Stimulated activated CD4-positive, alpha-beta T cell treated with anti-CD3 and anti-CD28 coated beads, Interleukin-1b, Interleukin-23, amount 100 ng/mL, for 4 hours (primary cell): Measurements from ENCODE around the gene NR2C2.

Experiments
- DNase-seq, 2 donors: peaks; one replicate each; pipeline ENCODE4 v3.0.0-alpha.2; 2020; ENCODE audit warnings: low read depth in 2 of 2

Gene NR2C2

DNA sequence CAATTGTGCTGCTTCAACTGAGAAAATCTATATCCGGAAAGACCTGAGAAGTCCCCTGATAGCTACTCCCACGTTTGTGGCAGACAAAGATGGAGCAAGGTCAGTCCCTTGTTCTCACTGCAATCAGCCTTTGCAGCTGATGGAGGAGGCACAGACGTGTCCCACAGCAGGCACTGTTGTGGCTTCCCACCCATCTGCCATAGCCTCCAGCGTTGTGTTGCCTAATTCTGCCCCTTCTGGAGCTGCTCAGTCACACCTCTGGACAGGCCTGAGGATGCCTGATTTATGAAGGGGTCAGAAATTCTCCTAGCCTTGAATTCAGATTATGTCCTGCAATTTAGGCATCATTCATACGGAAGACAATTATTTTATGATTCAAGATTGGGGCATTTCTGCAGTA, 75.9 kb downstream of the NR2C2 start:
- no peak for DNase-seq

DNA sequence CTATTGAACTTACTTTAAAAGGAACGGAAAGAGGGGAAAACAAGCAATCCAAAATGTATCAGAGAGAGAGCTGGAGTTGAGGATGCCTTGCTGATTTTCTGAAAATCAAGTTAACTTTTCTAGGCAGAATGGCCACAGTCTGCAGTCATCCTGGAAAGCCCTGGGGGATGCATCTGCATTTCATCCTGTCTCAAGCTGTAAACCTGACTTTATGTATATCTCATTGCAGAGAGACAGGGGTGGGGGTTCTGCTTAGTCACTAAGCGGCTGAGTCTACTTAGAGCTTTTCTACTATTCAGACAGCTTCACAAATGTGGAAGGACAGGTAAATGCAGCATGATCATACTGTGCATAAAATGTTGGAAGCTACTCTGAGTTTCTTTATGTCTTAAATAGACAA, 76.3 kb downstream of the NR2C2 start:
- no peak for DNase-seq

DNA sequence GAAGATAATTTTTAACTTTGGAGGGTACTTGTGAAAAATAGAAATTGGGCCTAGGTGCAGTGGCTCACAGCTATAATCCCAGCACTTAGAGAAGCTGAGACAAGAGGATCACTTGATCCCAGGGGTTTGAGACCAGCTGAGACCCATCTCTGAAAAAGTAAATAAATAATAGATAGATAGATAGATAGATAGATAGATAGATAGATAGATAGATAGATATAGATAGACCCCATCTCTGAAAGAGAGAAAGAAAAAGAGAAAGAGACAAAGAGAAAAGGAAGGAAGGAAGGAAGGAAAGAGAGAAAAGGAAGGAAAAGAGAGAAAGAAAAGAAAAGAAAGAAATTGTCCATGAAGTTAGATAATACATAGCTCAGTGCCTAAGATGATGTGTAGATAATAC, 82.2 kb downstream of the NR2C2 start:
- no peak for DNase-seq

DNA sequence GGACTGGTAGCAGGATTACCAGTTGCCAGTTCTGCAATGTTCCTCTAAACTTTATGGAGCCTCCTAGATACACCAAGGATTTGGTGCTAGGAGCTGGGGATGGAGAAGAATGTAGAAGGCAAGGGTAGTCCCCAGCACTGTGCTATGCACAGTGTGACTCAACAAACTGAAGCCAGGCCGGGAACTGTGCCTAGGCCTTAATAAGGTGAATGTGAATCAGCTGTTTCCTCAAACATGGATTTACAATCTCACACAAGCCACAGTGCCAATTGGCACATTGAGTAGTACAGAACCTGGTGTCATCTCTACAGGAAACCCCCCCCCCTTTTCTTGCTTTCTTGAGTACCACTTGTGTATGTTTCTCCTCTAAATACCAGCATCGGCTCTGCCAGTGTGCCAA, 85.3 kb downstream of the NR2C2 start:
- no peak for DNase-seq

DNA sequence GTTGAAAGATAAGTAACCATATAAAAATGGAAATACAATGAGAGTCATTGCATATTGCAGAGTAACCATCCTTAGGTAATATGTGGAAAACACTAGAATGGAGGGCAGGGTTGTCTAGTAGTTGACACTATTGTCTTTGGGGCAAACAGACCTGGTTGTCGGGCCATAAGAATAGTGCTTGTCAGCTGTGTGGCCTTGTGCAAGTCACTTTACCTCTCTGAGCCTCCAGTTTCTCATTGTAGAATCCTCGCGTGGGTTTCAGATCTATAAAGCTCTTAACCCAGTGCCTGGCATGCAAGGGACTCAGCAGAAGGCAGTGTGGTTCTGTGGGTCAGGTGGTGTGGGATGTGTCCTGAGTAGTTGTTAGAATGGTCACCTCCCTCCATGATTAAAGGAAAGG, 85.7 kb downstream of the NR2C2 start:
- DNase-seq = no peak

DNA sequence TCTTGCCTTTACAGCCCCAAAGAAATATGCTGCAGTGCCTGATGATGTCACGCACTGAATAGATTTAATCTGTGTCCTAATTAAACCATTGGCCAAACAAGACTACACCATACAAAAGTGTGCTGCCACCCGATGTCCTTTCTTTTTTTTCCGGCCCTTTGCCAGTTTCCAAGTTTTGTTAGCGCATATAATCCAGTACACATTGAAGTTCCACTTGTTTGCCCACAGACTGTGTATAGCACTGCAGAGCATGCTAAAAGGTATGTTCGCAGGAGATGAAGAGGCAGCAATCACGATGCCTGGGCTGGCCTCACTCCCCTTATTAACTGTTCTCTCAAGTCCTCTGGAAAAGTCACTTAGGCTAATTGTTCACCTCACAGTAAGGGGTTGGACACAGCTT, 90.9 kb downstream of the NR2C2 start:
- no peak for DNase-seq

DNA sequence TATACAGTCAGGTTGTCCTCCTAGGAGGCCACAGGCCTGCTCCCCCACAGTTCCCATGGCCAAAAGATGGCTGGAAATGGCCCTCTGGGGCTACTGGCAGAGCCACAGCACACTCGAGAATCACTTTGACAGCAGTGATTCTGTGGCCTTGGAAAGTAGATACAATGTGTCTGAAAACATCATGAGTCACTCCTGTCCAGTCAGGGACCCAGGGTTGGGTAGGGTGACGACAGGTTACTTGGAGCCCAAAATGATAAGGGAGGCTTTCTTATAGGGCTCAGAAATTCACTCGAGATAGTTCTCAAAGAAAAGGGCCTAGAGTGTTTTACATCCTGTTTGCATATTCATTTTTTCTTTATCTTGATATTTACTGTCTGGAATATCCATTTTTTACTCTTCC, 93.5 kb downstream of the NR2C2 start:
- DNase-seq = no peak

DNA sequence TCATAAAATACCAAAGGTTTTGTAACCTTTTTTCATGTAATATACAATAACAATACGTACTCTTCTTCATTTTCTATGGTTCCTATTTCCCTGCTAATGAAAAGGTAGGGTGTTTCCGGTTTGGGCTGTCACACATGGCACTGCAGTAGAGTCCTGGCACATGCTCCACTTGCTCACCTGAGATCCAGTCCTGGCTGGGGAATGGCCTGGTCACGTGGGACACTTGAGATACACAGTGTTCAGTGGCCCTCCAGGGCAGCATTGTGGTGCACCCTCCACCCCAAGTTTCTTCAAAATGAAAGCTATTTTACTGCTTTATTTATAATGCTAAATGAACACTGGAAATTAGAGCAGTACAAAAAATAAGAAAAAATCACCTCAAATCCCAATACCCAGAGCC, 94.6 kb downstream of the NR2C2 start:
- DNase-seq = no peak

DNA sequence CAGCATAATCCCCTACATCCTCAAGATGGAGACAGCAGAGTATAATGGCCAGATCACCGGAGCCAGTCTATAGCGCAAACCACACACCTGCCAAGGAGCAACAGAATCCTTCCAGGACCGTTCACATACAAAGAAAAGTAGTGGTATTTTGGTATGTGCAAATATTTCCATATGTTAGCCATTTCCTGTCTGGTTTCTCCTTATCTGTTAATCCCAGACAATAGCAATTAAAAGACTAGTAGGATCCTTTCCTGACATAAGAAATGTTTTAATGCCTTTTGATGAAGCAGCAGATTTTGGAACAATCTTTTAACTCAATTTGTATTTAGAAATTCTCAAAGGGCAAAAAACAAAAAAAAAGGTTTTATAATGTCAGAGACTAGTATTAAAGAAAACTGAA, 95.6 kb downstream of the NR2C2 start:
- no peak for DNase-seq

DNA sequence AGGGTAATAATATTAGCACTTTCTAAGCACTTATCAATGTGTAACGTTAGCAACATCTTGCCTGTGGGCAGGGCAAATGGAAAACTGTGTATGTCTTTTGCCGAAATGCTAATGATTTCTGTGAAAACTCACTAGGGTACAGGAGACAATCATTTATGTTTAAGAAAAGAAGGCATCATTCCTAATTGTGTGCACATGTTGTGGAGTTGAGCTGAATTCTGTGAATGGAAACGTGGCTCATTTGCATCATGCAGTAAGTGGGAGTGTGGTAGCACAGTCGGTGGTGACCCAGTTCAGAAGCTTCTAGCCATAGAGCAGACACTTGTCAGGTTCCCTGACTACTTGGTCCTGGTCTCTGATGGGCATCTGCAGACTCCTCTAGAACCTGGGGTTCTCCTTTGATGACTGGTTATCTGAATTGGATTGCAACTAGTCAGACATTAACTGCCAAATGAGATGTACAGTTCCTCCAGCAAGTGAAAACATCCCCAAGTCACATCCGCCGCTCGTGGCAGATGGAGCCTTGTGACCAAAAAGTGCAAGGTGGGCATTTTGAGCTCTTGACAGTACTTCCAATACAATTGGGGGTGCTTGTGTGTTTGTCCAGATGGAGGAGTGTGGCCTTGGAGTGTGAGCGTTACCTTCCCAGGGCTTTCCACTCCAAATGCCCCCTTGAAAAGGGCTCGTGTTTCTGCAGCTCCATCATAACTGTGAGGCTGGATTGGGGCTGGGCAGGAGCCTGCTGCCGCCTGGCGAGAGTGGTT, 96.2 kb downstream of the NR2C2 start:
- DNase-seq = no peak

DNA sequence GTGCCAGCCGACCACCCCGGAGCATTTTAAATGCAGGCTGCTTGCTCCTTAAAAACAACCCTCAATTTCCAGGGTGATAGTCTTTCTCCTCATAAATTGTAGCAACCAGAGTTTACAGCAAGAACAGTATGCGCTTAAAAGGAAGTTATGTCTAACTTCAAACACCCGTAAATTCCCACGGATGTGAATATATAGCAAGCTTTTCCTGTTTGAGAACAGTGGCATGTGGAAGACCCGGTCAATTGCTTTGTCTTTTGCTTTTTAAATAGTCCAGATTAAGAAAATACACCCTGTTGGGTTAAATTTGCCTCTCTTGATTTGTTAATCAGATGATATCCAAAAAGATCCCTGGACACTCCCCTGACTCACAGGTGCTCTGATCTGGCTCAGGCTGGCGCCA, 96.9 kb downstream of the NR2C2 start:
- no peak for DNase-seq

DNA sequence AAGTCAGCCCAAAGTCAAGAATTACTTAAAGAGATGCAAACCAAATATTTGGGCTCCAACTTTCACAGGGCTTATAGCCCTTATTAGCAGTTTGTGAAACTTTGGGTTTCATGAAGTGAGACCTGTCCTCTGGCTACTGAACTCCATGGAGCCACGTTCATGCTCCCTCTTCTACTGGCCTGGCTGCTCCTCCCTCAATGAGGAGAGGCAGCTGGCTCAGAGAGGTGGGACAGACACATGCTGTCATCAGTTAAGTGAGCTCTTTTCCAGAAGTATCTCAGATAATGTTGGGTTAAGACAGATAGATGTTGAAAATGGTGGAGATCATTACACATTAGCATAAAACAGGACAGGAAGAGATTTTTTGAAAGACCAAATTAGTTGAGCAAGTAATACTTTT, 98.3 kb downstream of the NR2C2 start:
- no peak for DNase-seq

DNA sequence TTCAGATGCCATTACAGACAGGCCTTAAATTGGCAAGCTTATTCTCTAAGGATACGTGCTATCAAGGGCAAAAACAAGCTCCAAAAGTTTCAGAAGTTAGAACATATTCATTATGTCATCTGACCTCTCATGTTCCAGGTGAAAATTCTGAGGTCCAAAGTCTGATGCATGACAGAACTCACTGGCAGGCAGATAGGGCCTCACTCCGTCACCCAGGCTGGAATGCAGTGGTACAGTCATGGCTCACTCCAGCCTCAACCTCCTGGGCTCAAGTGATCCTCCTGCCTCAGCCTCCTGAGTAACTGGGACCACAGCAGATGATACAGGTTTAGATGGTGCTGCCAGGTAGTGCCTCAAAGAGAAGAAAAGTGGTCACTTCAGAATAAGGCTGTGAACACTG, 102.2 kb downstream of the NR2C2 start:
- no peak for DNase-seq

DNA sequence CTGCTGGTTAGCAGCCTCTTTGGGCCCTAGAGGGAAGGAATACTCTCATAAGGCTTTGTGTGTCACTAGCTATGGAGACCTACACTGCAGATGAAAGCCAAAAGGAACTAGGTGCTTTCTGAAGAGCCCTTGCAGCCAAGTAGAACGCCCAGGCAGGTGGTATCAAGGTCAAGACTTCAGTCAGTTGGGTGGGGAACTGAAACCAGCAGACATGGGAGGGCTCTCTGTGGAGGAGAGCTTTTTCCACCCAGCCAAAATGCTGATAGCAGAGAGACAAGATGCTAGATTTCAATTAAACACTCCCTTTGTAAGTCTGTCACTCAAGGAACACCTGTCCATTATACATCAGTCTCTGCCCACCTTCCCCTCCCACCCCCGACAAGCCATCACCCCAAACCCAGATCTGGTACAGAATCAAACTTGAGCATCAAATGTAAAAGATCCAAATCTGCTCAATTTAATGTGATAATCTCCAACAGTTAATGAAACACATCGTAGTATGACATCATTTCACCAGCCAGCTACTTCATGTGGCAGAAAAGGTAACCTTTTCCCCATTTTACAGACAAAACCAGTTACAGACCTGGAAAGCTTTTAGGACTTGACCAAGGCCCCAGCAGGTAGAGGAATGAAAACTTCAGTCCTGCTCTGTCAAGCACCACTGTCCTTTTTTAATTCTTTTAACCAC, 103.2 kb downstream of the NR2C2 start:
- DNase-seq = no peak

DNA sequence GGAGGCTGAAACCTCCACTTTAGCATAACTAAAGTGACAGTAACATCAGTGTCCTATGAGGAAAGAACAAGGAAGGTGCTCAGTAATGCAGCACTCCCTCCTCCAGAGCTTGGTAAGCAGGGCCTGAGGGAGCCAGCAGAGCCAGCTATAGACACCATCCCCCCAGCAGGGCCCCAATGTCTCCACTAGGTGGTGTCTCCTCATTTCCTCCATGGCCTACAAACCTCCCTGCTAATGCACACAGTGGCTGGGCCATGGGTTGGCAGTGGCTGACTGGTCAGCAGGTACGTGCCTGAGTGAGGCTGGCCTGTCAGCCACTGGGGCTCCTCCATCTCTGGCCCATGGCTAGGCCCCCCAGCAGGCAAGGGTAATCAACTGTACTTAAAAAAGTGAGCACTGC, 104.1 kb downstream of the NR2C2 start:
- DNase-seq = peak; percentile 22 to 26

DNA sequence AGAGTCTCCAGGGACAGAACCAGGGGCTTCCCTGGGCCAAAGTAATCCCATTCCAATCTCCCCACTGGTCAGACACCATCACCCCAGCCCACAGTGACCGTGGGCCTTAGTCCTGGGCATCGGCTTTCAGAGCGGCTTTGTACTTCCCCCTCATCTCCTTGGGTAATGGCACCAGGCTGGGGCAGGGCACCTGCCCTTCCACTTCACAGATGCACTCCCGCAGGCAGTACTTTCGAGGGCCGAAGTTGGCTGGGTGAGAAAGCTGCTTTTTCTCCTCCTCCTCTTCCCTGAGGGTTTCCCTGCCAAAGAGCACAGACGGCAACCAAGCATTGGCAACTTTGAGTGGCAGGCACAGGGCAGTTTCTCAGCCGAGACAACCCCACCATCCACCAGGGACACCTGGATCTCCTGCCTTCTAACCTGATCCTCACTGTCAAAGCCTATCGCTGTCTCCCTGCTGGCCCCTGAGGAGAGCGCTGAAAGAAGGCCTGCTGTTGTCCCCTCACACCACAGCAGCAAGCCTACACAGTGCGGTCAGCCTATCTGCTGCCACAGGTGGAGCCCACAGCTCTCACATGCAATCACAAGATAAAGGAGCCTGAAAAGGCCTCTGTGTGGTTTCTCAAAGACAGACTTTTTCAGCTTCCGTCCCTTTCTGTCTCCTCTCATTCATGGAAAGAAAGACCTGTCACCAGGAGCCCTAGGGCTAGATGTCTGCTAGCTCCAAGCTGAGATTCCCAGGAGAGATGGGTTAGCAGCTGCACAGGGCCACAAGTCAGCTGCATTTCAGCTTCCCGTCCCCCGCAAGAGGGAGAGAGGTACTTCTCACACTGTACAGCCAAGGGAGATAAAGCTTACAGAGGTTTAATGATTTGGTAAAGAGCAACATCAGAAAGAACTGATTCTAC, 105.2 kb downstream of the NR2C2 start:
- no peak for DNase-seq

DNA sequence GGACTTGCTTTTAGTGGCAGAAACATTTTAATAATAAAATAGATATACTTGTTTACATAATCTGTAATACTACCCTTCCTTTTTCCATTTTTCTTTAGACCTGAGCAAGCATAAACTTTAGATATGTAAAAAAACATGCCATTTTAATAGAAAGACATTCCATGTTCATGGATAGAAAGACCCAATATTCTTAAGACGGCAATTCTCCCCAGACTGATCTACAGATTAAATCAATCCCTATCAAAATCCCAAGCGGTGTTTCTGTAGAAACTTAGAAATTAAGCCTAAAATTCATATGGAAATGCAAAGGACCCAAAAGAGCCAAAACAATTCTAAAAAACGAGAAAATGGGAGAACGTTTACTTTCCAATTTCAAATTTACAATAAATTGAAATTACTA, 106.2 kb downstream of the NR2C2 start:
- no peak for DNase-seq

DNA sequence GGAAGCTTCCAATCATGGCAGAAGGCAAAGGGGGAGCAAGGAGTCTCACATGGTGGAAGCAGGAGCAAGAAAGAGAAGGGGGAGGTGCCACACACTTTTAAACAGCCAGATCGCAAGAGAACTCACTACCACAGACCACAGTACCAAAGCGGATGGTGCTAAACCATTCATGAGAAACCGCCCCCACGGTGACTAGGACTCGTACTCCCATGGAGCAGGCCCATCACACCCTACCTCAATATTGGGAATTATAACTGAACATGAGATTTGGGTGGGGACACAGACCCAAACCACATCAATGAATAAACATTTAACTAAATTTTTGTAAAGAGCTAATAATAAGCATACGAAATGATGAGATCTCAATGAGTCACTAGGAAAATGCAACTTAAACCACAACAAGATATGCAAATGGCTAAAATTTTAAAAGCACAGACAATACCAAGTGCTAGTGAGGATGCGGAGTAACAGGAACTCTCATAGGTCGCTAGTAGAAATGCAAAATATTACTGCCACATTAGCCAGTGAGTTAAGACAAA, 107.7 kb downstream of the NR2C2 start:
- peak; percentile 25 to 51 for DNase-seq

DNA sequence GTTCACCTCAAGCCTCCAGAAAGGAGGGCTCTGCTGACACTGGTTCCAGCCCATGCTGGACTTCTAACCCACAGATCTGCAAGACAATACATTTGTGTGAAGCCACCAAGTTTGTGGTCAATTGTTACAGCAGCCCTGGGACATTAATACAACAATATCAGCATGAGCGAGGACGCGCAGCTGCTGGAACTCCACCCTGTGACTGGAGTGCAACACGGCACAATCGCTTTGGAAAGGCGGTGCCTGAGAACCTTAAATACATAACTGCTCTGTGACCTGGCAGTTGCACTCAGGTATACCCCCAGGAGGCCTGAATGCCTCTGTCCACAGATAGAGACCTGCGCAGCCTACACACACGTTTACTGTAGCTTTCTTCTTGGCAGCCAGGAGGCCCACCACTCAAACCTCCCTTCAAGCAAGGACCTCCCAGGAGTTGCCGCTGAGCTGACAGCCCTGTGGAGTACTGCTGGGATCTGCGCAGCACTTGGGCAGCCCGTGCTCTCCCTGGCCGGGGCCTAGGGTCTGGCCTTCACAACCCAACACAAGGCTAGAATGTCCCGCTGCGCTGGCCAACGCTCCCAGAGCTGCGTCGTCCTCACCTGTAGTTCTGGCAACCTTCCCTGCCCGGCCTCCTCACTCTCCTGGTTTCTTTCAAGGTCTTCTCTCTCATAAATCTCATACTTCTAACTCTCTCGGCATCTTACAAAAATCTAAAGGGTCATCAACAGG, 109.5 kb downstream of the NR2C2 start:
- DNase-seq = no peak

DNA sequence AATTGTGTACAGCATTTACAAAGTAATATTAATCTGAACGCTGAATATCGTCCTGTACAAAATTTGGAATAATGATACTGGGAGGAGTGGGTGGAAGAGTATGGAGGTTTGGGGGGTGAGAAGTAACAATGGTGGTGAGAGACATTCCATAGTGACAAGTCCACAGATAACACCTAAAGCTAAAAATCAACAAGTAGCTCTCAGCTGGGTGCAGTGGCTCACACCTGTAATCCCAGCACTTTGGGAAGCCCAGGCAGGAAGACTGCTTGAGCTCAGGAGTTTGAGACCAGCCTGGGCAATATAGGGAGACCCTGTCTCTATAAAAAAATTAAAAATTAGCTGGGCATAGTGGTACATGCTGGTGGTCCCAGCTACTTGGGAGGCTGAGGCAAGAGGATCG, 112.6 kb downstream of the NR2C2 start:
- no peak for DNase-seq

DNA sequence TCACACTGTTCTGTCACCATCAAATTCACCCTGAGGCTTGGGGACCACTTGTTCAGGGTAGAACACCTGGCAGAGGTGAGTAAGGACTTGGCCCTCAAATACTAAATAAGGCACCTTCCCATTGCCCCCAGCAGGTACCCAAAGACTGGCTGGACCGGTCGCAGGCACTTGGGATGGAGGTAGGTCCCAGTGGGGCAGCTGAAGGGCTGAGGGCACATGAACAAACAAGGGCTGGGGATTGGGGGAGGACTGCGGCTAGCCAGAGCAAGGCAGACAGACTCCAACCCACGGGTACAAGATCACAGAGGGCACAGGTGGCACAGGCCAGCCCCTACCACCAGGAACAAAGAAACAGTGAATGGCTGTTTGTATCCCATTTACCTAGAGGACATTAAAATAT, 115.9 kb downstream of the NR2C2 start:
- no peak for DNase-seq
